NCI-H2171 (cell line): ENCODE data around the gene TMIE.

ENCODE experiments used
- DNase-seq: peaks from one replicate; lab custom pipeline; 2025; lab: John Stamatoyannopoulos, UW

The TMIE gene

GRCh38 chr3:46709157-46709654 is 8.0 kb downstream of the TMIE start:
- no peak for DNase-seq

- no peak for DNase-seq
Observed at GRCh38 chr3:46709721-46710120, 8.5 kb downstream of the TMIE start.

GRCh38 chr3:46710229-46710628 is 9.0 kb downstream of the TMIE start:
- DNase-seq = no peak

- DNase-seq = no peak
Observed at GRCh38 chr3:46710671-46711295, 9.6 kb downstream of the TMIE start.

GRCh38 chr3:46711305-46711704 is 10.1 kb downstream of the TMIE start:
- DNase-seq = no peak

GRCh38 chr3:46711760-46712159 is 10.6 kb downstream of the TMIE start:
- no peak for DNase-seq

GRCh38 chr3:46712191-46713049 is 11.2 kb downstream of the TMIE start:
- DNase-seq = no peak

- no peak for DNase-seq
Observed at GRCh38 chr3:46713050-46713897, 12.1 kb downstream of the TMIE start.

- no peak for DNase-seq
Observed at GRCh38 chr3:46713898-46714552, 12.8 kb downstream of the TMIE start.

GRCh38 chr3:46714728-46715506 is 13.7 kb downstream of the TMIE start:
- no peak for DNase-seq

GRCh38 chr3:46715507-46716175 is 14.4 kb downstream of the TMIE start:
- DNase-seq = no peak

GRCh38 chr3:46716461-46717441 is 15.6 kb downstream of the TMIE start:
- no peak for DNase-seq

GRCh38 chr3:46717447-46718231 is 16.4 kb downstream of the TMIE start, which contains the start of gene PRSS50:
TSS of gene PRSS50 (minus strand) at chr3:46717869. CDS start at chr3:46717824, 45 bp downstream.
- DNase-seq = no peak

GRCh38 chr3:46719044-46719565 is 17.9 kb downstream of the TMIE start:
- DNase-seq = no peak

GRCh38 chr3:46719735-46720271 is 18.6 kb downstream of the TMIE start:
- DNase-seq = no peak

GRCh38 chr3:46721009-46721408 is 19.8 kb downstream of the TMIE start:
- no peak for DNase-seq

GRCh38 chr3:46722443-46722842 is 21.3 kb downstream of the TMIE start:
- no peak for DNase-seq

GRCh38 chr3:46724424-46724823 is 23.2 kb downstream of the TMIE start:
- DNase-seq = no peak
